GM23338 (cell line): Measurements from ENCODE around the gene GLYATL1B.

ENCODE experiments used
- CREB1 ChIP-seq: fragments of 250-450 bp; sonication (Bioruptor Pico); IDR thresholded peaks from 2 replicates; pipeline ENCODE4 v1.5.0; 2020; ENCODE audit warnings: low read depth, mild to moderate bottlenecking, moderate library complexity
- EZH2 ChIP-seq: fragments of 200-600 bp; sonication (generic); IDR thresholded peaks from one replicate; pipeline ENCODE4 v1.8.0; 2017; ENCODE audit warnings: antibody characterized with exemption, mild to moderate bottlenecking, low read depth; ENCODE audit not compliant: unreplicated experiment
- EZH2phosphoT487 ChIP-seq: fragments of 200-600 bp; sonication (generic); IDR thresholded peaks from one replicate; pipeline ENCODE4 v1.8.1; 2018; ENCODE audit warnings: antibody characterized with exemption; ENCODE audit not compliant: unreplicated experiment
- POLR2AphosphoS5 ChIP-seq: IDR thresholded peaks from 2 replicates; pipeline ENCODE4 v1.6.1; 2016; ENCODE audit warnings: antibody characterized with exemption, low read depth
- REST ChIP-seq: IDR thresholded peaks from one replicate; pipeline ENCODE4 v1.6.1; 2018; ENCODE audit warnings: antibody characterized with exemption; ENCODE audit not compliant: unreplicated experiment
- ZNF331 ChIP-seq: fragments of 250-450 bp; sonication (Bioruptor Pico); IDR thresholded peaks from 2 replicates; pipeline ENCODE4 v1.5.0; 2020; ENCODE audit warnings: low read depth, mild to moderate bottlenecking, moderate library complexity
- TF ChIP-seq, protein P1 (sequence below), 2 experiments: fragments of 200-600 bp in 1 of 2; sonication (generic) in 1 of 2; conservative IDR thresholded peaks; 2 replicates each; pipeline versions ENCODE4 v1.5.1 to v1.6.1; 2016 to 2017; ENCODE audit warnings: antibody characterized with exemption in 2 of 2, low read depth in 2 of 2, mild to moderate bottlenecking in 2 of 2, moderate library complexity in 1 of 2
- TF ChIP-seq, protein P2 (sequence below): IDR thresholded peaks from 2 replicates; pipeline ENCODE4 v1.6.1; 2016; ENCODE audit warnings: antibody characterized with exemption

DNA sequence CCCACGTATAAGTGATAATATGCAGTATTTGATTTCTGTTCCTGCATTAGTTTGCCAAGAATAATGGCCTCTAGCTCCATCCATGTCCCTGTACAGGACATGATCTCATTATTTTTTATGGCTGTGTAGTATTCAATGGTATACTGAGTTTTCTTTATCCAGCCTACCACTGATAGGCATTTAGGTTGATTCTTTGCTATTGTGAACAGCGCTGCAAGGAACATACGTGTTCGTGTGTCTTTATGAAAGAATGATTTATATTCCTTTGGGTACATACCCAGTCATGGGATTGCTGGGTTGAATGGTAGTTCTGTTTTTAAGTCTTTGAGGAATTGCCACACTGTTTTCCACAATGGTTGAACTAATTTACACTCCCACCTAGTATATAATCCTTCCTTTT, 55.1 kb downstream of the GLYATL1B start:
- TF ChIP-seq, protein P1, sequence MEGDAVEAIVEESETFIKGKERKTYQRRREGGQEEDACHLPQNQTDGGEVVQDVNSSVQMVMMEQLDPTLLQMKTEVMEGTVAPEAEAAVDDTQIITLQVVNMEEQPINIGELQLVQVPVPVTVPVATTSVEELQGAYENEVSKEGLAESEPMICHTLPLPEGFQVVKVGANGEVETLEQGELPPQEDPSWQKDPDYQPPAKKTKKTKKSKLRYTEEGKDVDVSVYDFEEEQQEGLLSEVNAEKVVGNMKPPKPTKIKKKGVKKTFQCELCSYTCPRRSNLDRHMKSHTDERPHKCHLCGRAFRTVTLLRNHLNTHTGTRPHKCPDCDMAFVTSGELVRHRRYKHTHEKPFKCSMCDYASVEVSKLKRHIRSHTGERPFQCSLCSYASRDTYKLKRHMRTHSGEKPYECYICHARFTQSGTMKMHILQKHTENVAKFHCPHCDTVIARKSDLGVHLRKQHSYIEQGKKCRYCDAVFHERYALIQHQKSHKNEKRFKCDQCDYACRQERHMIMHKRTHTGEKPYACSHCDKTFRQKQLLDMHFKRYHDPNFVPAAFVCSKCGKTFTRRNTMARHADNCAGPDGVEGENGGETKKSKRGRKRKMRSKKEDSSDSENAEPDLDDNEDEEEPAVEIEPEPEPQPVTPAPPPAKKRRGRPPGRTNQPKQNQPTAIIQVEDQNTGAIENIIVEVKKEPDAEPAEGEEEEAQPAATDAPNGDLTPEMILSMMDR (conservative IDR thresholded peaks at IDR 0.05; ENCODE audit: low read depth in 2 of 2), result no peak
- TF ChIP-seq, protein P2, sequence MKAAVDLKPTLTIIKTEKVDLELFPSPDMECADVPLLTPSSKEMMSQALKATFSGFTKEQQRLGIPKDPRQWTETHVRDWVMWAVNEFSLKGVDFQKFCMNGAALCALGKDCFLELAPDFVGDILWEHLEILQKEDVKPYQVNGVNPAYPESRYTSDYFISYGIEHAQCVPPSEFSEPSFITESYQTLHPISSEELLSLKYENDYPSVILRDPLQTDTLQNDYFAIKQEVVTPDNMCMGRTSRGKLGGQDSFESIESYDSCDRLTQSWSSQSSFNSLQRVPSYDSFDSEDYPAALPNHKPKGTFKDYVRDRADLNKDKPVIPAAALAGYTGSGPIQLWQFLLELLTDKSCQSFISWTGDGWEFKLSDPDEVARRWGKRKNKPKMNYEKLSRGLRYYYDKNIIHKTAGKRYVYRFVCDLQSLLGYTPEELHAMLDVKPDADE, result no peak
- TF ChIP-seq EZH2, result no peak
- no peak for TF ChIP-seq CREB1 (CRISPR knock-in tag)
- TF ChIP-seq EZH2phosphoT487, result no peak
- no peak for TF ChIP-seq REST
- TF ChIP-seq POLR2AphosphoS5, result no peak
- no peak for TF ChIP-seq ZNF331 (CRISPR knock-in tag)
